A549 treated with AZD2906 at 1 μM for 4 hours (cell line): ENCODE results near the gene RASGRF2. TPM values are rescaled to one million over a fixed set of nuclear protein-coding genes. Genes with fewer than 3 reads are reported as not detected.

Source experiments
- total RNA-seq: library from RNA; stranded (reverse); fragments of 200-300 nt; extraction: Qiagen RNA extraction; gene quantifications from 5 replicates; pipeline ENCODE4 v1.2.3, GENCODE V29; 2022

The RASGRF2 gene
- total RNA-seq, result 1.0 to 1.5 TPM (median 1.2 TPM) in 5 replicates

DNA sequence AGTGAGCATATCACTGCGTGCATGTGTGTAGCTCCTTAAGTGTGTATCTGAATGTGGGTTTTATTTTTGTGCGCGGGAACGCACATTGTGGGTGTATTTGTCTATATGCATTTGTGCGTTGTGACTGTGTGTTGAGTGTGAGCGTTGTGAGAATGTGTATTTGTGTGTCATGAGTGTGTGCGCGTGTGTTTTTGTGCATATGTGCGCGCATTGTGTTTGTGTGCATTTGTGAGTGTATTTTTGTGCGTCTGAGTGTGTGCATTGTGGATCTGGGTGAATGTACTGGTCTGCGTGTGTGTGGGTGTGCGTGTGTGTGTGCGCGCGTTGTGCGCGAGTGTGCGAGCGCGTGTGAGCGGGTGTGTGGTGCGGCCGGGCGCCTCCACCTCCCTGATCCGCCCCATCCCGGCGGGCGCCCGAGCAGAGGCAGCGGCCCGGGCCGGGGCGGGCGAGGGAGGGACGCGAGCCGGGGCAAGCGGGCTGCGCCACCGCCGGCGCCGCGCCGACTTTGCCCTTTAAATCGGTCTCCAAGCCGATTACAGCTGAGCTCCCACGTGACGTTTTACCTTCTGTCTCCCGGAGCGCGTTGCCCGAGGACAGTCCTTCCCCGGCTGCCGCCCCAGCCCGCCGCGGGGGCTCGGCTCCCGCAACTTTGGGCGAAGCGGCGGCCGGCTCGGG, at the start of gene RASGRF2:
RASGRF2 (plus strand) TSS at position 596 of the 675 bp plus-strand sequence. CDS start 376 bp downstream, outside the sequence.

DNA sequence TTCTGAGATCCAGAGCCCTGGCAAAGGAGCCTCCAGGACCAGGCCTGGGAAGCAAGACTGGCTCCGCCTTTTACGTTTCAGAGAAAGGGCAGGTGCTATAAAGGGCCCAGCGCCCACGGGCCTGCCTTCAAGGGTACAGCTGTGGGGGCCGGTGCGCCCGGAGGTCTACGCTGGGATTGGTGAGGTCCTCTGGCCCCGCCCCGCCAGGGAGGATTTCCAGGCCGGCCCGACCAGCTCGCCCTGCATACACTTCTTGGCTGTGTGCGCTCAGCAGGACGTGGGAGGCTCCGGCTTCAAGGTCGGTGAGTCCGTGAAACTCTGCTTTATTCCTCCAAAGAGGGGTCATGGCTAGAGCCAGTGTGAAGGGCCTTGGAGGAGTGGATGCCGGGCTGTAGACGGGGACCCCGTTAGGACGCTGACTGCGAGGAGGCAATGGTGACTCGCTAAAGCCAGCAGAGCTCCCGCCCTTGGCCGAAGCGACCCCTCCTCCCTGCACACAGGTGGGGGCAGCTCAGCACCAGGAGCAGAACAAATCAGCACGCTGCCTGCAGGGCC, 273.0 kb downstream of the RASGRF2 start, which contains the start of gene CKMT2:
CKMT2 (plus strand) TSS at position 243 of the 555 bp plus-strand sequence. CDS start 17,811 bp downstream, outside the sequence.

